ENCODE measurements around the gene CORO1A.
"Not testable (repeated sequence)": the region's sequence is repeated elsewhere in the genome, so short reads cannot be mapped to it uniquely, and the experiment has no call there.

Gene CORO1A

GRCh38 chr16:30173054-30173453 is 10.3 kb upstream of the CORO1A start:
- no peak for DNase-seq

GRCh38 chr16:30176876-30177275 is 6.5 kb upstream of the CORO1A start:
- not testable (repeated sequence) for DNase-seq

DNA sequence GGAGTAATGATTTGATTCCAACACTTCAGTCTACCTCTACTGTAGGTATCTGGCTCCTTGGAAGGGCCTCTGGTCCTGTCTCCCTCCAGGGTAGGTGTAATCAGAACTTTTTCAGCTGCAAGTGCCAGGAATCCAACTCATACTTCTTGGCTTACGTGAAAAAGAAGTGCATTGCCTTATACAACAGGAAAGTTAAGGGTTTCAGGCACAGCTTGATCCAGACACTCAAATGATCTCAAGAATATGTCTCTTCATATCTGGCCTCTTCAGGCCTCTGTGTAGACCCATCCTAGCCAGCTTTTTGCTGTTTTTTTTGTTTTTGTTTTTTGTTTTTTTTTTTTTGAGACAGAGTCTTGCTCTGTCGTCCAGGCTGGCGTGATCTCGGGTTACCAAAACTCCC is 4.2 kb upstream of the CORO1A start:
- no peak for DNase-seq

DNA sequence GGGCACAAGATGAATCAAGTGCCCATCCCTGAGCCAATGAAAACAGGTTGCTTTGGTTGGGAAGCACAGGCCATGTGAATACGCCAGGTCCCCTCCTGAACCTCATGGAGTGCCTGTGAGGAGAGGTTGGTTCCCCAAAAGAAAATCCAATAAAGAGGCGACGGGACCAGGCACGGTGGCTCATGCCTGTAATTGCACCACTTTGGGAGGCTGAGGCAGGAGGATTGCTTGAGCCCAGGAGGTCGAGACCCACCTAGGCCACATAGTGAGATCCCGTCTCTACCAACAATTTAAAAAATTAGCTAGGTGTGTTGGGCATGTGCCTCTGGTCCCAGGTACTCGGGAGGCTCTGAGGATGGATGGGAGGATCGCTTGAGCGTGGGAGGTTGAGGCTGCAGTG is 3.5 kb upstream of the CORO1A start:
- DNase-seq = no peak

DNA sequence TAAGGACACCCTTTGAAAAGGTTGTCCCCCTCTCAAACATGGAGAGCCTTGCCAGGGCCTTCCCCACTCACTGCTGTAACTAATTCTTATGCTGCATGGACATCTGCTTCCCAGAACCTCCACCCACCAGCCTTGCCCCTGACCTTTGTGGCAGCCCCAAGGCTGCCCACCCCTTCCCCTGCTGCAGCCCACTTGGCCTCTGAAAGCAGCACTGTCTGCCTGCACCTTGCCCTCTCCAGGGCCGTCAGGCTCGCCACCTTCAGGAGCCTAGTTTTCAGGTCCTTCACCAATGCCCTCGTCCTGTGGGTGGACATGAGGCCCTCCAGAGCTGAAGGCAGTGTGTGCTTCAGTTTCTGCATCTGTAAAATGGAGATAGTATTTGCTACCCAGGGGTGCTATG is 2.7 kb upstream of the CORO1A start:
- no peak for DNase-seq

DNA sequence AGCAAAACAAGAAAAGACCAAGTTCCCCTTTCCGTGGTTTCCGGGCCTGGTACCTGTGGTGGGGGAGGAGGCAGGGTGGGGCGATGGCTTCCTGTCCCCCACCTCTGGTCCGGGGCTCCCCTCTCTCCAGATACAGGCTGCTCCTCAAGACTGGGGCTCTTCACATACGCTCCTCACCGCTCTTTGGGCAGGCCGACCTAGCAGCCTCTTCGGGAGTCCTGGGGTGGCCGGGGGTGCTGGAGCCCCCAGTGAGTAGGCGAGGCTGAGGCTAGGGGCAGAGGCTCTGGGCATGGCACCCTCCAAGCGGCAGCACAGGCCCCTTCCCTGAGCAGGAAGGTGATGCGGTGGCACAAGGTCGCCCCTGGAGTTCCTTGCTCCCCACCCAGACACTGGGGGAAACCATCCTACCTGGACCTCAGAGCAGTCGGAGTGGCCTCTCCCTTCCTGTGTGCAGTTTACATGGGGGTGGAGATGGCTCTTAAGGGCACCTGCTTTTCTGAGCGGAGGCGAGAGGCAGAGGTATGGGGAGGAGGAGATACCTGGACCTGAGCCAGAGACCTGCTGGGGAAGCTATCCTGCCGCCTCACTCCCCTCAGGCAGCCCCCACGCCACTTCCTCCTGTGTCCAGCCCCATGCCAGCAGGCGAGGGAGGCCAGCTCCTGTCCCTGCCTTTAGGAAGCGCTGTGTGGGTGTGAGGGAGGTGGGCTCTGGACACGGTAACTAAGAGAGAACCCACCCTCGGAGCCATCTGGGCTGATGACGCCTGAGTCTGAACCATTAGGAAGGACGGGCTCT is 891 bp downstream of the CORO1A start:
- peak; percentile 64 for DNase-seq

DNA sequence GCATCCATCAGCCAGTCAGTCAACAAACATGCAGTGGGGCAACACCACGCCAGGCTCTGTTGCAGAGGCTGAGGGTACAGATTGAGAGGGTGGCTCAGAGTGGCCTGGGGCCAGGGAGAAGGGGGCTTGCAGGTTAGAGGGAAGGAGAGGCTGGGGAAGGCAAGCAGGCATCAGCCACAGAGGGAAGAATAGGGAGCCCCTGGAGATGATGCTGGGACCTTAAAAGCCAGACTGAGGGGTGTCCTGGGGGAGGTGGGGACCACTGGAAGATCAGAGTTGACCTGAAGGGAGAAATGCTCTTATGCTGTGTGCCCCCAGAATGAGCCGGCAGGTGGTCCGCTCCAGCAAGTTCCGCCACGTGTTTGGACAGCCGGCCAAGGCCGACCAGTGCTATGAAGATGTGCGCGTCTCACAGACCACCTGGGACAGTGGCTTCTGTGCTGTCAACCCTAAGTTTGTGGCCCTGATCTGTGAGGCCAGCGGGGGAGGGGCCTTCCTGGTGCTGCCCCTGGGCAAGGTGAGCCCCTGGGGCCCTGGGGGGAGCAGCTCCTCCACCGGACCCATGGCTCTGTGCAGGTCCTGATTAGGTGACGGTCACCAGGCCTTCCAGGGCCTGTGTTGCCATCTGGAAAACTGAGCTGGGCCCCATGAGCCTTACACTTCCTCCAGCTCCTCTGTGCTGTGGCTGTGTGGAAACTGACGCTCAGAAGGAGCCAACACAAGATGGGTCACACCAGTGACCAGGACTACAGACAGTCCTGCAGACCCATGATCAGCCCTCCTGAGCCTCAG is 1.7 kb downstream of the CORO1A start:
- DNase-seq = no peak

DNA sequence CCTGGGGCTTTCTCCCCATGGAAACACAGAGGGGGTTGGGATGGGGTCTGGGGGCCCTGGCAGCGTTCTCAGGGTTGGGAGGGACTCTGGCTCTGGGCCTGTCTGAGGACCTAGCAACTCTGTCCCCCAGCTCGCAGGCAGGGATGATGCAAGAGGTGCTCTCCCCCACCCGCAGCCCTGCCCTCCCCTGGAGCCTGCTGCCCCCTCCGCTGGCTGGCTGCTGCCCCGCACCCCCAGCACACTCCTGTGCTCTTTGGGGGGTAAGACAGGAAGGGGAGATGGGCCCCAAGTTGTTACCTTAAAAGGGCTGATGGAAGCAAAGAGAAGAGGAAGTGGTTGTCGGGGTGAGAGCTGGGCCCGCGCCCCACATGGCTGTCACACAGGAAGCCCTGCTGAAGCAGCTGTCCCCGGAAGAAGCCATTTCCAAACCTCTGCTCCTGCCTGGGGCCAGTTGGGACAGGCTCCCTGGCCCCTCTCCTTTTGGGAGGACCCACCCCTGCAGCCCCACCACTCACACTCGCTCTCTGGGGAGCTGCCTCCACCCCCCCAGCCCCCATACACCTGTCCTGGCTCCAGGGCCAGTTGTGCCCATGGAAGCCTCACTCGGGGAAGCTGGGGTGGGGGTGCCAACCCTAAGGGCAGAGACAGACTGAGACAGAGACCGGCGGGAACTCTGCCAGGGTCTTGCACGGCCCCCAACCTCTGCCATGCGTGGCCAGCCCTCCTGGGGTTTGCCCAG is 2.5 kb downstream of the CORO1A start:
- no peak for DNase-seq

DNA sequence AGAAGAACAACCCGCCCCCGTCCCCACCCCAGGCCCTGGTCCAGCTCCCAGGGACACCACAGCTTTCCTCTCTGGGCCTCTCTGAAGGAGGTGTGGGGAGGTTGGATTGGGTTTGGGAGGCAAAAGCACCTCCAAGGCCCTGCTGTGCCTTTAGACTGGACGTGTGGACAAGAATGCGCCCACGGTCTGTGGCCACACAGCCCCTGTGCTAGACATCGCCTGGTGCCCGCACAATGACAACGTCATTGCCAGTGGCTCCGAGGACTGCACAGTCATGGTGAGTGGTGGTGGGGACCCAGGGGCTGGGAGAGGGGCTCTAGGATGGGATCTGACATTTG is 3.0 kb downstream of the CORO1A start:
- DNase-seq = no peak

DNA sequence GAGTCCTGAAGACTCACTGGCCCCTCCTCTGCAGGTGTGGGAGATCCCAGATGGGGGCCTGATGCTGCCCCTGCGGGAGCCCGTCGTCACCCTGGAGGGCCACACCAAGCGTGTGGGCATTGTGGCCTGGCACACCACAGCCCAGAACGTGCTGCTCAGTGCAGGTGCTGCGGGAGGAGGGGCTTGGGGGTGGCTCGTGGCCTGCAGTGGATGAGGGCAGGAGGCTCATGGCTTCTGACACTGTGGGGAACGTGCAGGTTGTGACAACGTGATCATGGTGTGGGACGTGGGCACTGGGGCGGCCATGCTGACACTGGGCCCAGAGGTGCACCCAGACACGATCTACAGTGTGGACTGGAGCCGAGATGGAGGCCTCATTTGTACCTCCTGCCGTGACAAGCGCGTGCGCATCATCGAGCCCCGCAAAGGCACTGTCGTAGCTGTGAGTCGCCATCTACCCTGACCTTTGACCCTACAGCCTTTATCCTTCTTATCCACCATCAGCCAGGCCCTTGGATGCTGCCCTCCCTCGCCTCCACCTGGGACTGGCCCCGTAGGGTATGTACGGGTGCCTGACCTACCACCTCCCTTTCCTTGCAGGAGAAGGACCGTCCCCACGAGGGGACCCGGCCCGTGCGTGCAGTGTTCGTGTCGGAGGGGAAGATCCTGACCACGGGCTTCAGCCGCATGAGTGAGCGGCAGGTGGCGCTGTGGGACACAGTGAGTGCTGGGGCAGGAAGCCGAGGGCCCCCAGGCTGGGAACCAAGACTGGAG is 3.6 kb downstream of the CORO1A start:
- DNase-seq = no peak

- DNase-seq = no peak
Measured at GRCh38 chr16:30187556-30187865, 4.1 kb downstream of the CORO1A start.

DNA sequence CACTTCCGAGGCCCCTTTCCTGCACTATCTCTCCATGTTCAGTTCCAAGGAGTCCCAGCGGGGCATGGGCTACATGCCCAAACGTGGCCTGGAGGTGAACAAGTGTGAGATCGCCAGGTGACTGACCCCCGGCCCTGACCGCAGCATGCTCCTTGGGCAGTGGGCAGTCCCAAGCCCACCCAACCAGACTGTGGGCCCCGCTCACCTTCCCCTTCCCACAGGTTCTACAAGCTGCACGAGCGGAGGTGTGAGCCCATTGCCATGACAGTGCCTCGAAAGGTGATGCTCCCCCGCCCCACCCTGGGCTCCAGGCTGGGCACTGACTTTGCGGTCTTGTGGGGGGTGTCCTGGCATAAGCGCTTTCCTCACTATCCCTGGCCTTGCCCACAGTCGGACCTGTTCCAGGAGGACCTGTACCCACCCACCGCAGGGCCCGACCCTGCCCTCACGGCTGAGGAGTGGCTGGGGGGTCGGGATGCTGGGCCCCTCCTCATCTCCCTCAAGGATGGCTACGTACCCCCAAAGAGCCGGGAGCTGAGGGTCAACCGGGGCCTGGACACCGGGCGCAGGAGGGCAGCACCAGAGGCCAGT is 4.7 kb downstream of the CORO1A start:
- DNase-seq = no peak

DNA sequence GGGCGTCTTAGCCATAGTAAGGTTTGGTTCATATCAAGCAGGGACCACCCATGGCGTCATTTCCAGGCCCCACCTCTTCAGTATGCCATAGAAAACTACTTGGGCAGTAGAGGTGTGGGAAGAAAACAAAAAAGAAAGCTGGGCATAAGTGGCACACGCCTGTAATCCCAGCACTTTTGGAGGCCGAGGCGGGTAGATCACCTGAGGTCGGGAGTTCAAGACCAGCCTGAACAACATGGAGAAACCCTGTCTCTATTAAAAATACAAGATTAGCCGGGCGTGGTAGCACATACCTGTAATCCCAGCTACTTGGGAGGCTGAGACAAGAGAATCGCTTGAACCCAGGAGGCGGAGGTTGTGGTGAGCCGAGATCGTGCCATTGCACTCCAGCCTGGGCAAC is 7.8 kb downstream of the CORO1A start:
- not testable (repeated sequence) for DNase-seq

DNA sequence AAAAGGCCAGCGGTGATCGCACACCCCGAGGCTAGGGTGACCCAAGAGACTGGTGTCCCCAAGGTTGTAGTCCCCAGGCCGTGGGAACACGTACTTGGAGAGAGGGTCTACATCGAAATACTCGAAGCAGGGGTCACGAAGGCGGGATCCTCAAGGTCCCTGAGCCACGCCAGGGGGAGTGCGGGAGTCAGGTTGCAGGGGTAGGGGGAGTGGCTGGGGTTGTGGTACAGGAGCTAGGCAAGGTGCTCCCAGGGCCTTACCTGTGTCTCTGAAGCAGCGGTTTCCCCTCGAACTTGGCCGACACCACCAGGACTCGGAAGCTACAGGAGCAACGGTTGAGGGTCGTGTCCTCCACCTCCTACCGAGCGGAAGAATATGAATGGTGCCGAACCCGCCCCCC is 9.7 kb downstream of the CORO1A start:
- not testable (repeated sequence) for DNase-seq

- not testable (repeated sequence) for DNase-seq
Measured at GRCh38 chr16:30193615-30194014, 10.2 kb downstream of the CORO1A start, which contains the start of the genes BOLA2B and SLX1A. Gene BOLA2B (minus strand): TSS chr16:30193666. CDS start chr16:30193595, 71 bp downstream. Gene SLX1A (plus strand): TSS chr16:30193875. CDS start chr16:30194085, 210 bp downstream.

DNA sequence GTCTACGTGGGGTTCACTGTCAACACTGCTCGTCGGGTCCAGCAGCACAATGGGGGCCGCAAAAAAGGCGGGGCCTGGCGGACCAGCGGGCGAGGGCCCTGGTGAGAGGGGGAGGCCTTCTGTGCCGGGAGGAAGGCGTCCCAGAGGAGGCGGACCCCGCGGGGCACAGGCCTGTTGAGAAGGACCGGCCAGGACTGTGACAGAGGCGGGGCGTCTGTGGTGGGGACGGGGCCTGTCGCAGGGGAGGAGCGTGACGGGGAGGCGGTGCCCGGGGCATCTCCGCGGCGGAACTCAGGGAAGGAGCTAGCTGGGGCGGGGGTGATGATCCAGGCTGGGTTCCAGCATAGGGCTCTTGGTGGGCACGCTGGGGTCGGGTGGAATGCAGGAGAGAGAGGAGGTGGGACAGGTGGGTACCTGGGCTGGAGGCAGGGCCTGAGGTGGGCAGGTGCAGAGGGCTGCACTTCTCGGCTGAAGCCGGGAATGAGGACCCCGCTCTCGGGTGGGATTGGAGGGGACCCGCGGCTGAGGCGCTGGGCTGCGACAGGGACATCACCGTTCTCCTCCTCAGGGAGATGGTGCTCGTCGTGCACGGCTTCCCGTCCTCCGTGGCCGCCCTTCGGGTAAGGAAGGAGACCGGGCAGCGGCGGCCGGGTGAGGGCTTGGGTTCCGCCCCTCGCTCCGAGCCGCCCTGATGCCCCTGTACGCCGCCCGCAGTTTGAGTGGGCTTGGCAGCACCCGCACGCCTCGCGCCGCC is 10.9 kb downstream of the CORO1A start:
- DNase-seq = not testable (repeated sequence)

GRCh38 chr16:30197001-30197400 is 13.6 kb downstream of the CORO1A start:
- DNase-seq = not testable (repeated sequence)

DNA sequence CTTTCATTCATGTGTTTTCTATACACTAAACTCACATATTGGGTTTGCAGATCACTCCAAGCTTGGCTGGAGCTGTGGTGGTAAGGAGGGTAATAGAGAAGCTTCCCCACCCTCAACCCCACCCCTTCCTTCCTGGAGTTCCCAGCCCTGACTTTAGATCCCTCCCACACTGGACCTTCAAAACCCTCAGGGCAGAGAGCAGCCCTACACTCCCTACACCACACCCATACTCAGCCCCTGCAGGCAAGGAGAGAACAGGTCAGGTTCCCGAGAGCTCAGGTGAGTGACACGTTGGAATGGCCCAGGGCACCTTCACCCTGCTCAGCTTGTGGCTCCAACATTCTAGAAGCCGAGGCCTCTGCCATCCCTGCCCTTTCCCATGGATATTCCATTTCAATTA is 15.6 kb downstream of the CORO1A start, which contains the start of gene SULT1A3:
TSS of gene SULT1A3 (plus strand) at position 207 of the 400 bp plus-strand sequence. CDS start 1,474 bp downstream, outside the sequence.
- DNase-seq = not testable (repeated sequence)

DNA sequence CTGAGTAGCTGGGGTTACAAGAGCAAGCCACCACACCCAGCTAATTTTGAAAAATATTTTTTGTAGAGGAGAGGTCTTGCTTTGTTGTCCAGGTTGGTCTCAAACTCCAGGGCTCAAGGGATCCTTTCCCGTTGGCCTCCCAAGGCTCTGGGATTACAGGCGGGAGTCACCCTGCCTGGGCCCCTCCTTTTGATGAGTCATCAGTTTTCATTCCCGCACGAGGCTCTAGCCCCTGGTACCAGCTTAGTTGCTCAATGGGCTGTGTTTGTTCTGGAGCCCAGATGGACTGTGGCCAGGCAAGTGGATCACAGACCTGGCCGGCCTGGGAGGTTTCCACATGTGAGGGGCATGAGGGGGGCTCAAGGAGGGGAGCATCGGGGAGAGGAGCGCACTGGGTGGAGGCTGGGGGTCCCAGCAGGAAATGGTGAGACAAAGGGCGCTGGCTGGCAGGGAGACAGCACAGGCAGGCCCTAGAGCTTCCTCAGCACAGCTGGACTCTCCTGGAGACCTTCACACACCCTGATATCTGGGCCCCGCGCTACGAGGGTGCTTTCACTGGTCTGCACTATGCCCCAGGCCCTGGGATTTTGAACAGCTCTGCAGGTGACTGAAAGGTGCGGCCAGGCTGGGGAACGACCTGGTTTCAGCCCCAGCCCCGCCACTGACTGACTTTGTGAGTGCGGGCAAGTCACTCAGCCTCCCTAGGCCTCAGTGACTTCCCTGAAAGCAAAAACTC is 16.4 kb downstream of the CORO1A start:
- not testable (repeated sequence) for DNase-seq

GRCh38 chr16:30205541-30206236 is 22.3 kb downstream of the CORO1A start:
- DNase-seq = not testable (repeated sequence)
